GM12801 (cell line): Measurements from ENCODE around the gene LRRC51.

Experiments used
- TF ChIP-seq, protein P1 (sequence below): IDR thresholded peaks from one replicate; pipeline ENCODE4 v1.5.1; 2011; ENCODE audit warnings: control low read depth; ENCODE audit not compliant: insufficient read length; ENCODE audit errors: extremely low read depth

Gene LRRC51

DNA sequence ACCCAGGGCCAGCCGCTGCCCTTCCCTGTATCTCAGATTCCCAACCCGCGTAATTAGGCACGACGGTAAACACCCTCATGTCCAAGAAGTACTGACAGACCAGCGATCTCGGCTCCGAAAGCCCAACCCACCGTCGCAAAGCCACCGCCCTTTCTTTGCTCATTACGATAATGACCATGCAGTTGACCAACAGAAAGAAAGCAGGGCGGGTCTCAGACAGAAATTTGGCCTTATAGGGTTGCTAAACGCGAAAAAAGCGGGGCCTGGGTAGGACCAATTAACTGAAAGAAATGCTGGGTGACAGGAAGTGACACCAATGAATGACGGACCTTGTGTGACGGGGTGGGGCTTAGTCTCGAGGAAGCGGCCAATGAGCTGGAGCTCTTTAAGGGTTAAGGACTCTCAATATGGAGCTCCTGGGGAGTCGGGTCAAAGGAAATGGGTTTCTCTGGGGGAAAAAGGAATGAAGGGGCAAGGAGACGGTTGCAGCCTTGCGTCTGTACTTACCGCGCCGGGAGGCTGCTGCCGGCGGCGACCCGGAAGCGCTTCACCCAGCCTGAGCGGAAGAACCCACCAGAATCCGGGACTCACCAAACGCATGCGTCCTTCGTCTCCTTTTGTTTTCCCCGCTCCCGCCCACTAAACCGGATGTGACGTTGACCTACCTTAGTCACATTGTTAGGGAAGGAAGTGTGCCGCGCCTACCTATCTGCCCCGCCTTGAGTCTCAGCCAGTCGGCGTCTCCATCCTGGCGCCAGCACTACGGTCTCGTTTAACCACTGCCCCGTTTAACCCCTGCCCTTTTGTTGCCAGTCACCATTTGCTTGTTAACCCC is 31.7 kb downstream of the LRRC51 start, which contains the start of gene ANAPC15:
TSS of gene ANAPC15 (minus strand) at position 553 of the 835 bp plus-strand sequence. CDS start 1,419 bp downstream, outside the sequence.
- TF ChIP-seq, protein P1, sequence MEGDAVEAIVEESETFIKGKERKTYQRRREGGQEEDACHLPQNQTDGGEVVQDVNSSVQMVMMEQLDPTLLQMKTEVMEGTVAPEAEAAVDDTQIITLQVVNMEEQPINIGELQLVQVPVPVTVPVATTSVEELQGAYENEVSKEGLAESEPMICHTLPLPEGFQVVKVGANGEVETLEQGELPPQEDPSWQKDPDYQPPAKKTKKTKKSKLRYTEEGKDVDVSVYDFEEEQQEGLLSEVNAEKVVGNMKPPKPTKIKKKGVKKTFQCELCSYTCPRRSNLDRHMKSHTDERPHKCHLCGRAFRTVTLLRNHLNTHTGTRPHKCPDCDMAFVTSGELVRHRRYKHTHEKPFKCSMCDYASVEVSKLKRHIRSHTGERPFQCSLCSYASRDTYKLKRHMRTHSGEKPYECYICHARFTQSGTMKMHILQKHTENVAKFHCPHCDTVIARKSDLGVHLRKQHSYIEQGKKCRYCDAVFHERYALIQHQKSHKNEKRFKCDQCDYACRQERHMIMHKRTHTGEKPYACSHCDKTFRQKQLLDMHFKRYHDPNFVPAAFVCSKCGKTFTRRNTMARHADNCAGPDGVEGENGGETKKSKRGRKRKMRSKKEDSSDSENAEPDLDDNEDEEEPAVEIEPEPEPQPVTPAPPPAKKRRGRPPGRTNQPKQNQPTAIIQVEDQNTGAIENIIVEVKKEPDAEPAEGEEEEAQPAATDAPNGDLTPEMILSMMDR: no peak

DNA sequence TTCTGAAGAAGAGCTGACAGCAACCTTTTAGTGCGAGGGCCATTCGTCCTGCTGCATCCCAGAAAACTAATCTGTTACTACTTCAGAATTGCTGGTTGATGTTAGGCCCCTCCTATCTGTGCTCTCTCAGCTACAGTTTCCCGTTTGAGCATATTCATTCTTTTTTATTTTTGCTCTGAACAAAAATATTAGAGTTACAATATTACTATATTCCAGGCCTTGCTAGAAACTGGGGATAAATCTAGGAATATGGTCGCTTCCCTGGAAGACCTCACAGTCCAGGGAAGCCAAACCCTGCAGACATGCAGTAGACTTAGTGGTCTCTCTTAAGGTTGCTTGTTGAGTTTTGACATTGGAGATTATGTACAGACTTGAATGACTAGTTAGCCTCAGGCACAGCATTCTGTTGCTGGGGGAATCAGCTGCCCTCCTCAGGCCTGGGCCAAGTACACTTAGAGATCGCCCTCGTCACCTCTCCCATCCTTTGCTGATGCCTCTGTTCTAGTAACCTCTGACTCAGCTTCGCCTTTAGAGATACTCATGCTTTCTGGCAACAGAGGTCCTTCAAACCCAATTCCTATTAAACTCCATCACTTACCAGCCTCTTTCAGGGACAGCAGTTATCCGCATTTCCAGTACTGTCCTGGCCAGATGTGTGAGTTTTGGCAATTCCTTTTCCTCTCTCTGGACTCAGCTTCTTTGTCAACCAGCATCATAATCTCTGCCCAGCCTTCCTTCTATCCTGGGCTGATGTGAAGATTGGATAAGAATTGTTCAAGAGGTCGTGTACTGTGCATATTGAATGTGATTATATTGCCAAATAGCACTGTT is 32.5 kb downstream of the LRRC51 start:
- TF ChIP-seq, protein P1: no peak

DNA sequence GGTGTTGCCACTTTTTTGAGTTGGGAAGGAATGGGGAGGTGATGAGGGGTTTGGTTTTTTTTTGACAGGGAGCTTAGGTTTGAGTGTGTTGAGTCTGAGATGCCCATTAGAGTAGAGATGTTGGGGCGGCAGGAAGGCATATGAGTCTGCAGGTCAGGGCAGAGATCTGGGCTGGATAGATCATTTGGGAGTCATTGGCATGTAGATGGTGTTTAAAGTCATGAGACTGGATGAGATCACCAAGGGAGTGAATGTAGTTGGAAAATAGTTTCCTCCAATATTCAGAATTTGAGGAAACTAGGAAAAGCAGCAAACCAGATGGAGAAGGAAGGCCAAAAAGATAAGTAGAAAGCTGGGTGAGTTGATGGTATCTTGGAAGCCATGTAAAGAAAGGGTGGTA is 33.9 kb downstream of the LRRC51 start:
- TF ChIP-seq, protein P1: no peak

DNA sequence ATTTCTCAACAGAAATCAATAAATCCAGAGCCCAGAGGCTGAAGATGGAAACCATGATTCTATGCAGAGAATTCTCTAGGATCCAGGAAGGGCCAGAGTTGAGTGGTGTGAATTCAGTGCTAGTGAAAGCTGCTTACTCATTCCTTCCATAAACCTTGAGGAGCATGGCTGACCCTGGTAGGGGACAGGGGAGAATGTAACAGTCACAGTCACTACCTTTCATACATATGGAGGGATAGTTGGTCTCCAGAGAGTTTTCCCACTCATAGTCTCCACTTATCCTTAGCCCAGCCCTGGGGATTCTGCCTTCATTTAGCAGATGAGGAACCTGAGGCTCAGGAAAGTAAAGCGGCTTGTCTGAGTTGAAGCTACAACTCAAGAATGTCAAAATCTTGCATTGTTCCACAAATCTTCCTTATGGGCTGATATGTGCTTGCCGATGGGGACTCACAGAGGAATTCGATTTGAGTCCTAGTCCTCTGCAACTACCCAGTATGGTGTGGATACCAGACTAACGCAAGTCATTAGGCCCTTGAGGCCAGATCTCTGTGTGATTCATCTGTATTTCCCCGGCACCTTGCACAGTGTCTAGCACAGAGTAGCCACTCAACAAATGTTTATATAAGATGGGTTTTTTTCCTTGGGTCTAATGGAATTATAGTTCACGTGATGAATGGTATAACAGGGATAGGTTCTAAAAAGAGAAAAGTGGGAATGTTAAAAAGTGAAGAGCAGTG is 35.5 kb downstream of the LRRC51 start:
- TF ChIP-seq, protein P1: no peak

DNA sequence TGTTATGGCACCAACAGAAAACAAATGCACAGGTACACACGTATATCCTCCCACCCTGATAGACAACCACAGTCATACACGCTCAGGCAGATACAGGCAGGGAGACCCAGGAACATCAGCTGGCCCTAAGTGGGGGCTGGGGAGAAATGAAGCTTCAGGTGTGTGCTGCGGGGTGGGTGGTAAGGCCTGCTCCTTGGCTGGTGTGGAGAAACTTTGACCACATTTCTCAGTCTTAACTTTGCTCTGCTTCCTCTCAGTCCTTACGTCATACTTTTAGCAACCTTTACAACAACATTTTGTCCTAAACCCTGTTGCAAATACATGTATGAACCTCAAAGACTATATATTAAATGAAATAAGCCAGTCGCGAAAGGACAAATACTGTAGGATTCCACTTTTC is 38.5 kb downstream of the LRRC51 start:
- TF ChIP-seq, protein P1: no peak

DNA sequence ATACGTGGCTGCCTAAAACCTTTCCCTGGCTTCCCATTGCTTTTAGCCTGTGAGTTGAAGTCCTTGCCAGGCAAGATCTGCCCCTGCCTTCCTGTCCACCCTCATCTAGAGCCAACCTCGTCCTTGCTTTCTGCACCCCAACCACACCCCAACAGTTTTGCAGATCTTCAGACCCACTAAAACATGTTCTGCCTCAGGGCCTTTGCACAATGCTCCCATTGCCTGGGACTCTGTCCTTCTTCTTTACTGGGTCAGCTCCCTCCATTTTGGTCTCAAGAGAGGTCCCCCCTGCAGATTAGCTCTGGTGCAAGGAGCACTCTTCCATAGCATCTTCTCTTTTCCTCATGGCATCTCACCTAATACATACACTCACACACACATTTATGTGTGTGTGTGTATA is 40.3 kb downstream of the LRRC51 start:
- TF ChIP-seq, protein P1: no peak

DNA sequence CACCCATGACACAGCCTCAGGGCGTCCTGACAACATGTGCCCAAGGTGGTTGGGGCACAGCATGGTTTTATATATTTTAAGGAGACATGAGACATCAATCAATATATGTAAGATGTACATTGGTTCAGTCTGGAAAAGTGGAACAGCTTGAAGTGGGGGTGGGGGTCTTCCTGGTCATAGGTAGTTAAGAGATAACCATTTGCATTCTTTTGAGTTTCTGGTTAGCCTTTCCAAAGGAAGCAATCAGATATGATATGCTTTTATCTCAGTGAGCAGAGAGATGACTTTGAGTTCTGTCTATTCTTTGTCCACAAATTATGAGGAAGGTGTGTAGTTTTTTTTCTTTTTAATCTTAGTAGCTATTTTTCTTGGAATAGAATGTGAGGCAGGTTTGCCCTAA is 42.0 kb downstream of the LRRC51 start:
- TF ChIP-seq, protein P1: no peak
